RWPE2 (cell line): ENCODE results near the gene SH2D3A.

Experiments used
- ATAC-seq: fragments of 200-7000 bp; cut with Tn5 transposase; 3 replicates; pipeline ENCODE4 v1.9.1; 2021; ENCODE audit warnings: low read depth
- DNase-seq: peaks from one replicate; pipeline ENCODE4 v3.0.0-alpha.2; 2020; ENCODE audit warnings: low spot score
- H3K27ac ChIP-seq: fragments of 450-650 bp; 2 replicates; pipeline ENCODE4 v1.5.1; 2017; ENCODE audit warnings: mild to moderate bottlenecking; ENCODE audit not compliant: poor library complexity, severe bottlenecking
- H3K27me3 ChIP-seq: fragments of 250-450 bp; sonication (Bioruptor Pico); 2 replicates; pipeline ENCODE4 v1.5.1; 2021; ENCODE audit warnings: mild to moderate bottlenecking, moderate library complexity; ENCODE audit not compliant: insufficient read depth, poor library complexity, severe bottlenecking
- H3K36me3 ChIP-seq: fragments of 250-450 bp; sonication (Bioruptor Pico); 2 replicates; pipeline ENCODE4 v1.5.1; 2020; ENCODE audit warnings: low read depth, mild to moderate bottlenecking, moderate library complexity
- H3K4me1 ChIP-seq: fragments of 250-450 bp; sonication (Bioruptor Pico); 2 replicates; pipeline ENCODE4 v1.5.1; 2021; ENCODE audit warnings: mild to moderate bottlenecking, moderate library complexity; ENCODE audit not compliant: insufficient read depth, poor library complexity, severe bottlenecking
- H3K4me3 ChIP-seq: fragments of 250-450 bp; sonication (Bioruptor Pico); 2 replicates; pipeline ENCODE4 v1.5.1; 2021; ENCODE audit warnings: mild to moderate bottlenecking, moderate library complexity; ENCODE audit not compliant: severe bottlenecking
- H3K9me3 ChIP-seq: fragments of 250-450 bp; sonication (Bioruptor Pico); 2 replicates; pipeline ENCODE4 v1.5.1; 2021; ENCODE audit warnings: mild to moderate bottlenecking, moderate library complexity; ENCODE audit not compliant: severe bottlenecking
- CTCF ChIP-seq: fragments of 450-650 bp; IDR thresholded peaks from one replicate; pipeline ENCODE4 v1.5.1; 2017; ENCODE audit warnings: mild to moderate bottlenecking, moderate library complexity; ENCODE audit not compliant: poor library complexity, severe bottlenecking

The SH2D3A gene

DNA sequence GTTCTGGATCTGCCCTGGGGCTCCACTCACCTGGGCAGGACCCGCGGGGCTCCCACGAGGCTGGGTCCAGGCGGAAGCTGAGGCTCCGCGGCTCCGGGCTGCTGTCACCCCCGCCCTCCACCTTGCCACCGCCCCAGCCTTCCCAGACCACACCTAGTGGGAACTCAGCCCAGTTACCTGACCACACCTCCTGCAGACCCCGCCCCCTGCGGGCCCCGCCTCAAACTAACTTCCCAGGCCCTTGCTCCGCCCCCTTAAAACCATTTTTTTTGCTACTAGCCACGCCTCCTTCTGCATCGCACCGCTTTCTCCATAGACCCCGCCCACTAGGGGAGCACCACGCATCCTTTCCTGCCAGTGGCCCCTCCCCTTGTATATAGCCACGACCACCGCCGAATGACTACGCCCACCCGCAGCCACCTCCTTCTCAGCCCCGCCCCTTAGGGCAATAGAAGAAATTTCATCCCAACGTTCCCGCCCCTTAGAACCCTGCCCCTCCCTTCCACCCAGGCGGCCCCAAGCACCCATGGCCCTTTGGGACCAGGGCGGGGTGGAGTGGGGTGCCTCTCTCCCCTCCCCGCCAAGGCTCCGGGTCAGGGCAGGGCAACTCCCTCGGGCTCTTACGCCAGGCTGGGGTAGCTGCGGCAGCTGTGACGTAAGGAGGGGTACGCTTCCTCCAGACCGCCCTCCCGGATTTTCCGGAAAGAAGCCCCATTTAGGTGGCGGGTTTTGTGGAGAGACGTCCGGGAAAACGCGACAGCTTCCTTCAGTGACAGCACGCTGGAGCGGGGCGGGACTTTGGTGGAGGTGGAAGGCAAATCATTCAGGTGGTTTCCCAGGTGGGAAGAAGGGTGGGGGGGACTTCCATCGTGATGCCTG lies at the start of gene SH2D3A:
TSS of gene SH2D3A (minus strand) at position 79 of the 879 bp plus-strand sequence. CDS start 3,687 bp downstream, outside the sequence.
- peaks cover 33% of the 10 kb centered on the region for H3K36me3 ChIP-seq
- H3K4me1 ChIP-seq, result peaks cover 7% of the 10 kb centered on the region
- DNase-seq (peak; percentile 94), ATAC-seq (peak; percentile 76)
- no peaks in the 10 kb centered on the region for H3K9me3 ChIP-seq
- no peak for TF ChIP-seq CTCF
- H3K27me3 ChIP-seq, result no peaks in the 10 kb centered on the region
- H3K27ac ChIP-seq, result peak within 1 kb of the TSS; percentile 97
- H3K4me3 ChIP-seq, result peak within 1 kb of the TSS; percentile 61

- no peaks in the 10 kb centered on the region for H3K36me3 ChIP-seq
- no peak for TF ChIP-seq CTCF
- no peaks in the 10 kb centered on the region for H3K4me1 ChIP-seq
- no peak for DNase-seq
- no peaks in the 10 kb centered on the region for H3K27me3 ChIP-seq
- no peak for ATAC-seq
- H3K4me3 ChIP-seq, result no peak overlapping the region
- no peak overlapping the region for H3K27ac ChIP-seq
- no peaks in the 10 kb centered on the region for H3K9me3 ChIP-seq
These were observed 46.4 kb upstream of the SH2D3A start for GRCh38 chr19:6813659-6814058.

DNA sequence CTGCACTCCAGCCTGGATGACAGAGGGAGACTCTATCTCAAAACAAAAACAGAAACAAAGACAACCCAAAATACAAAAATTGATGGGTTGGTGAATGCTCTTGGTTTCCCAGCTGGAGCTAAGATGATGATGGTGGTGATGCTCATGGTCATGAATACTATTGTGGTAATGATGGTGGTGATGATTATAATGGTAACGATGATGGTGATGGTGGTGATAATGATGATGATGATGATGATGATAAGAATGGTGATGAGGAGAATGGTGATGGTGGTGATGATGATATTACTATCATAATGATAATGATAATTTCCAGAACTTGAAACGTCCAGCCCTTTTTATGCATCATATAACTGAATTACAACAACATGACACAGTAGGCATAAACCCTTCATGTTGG lies 45.4 kb upstream of the SH2D3A start:
- no peaks in the 10 kb centered on the region for H3K36me3 ChIP-seq
- no peaks in the 10 kb centered on the region for H3K4me1 ChIP-seq
- H3K9me3 ChIP-seq, result no peaks in the 10 kb centered on the region

GRCh38 chr19:6811906-6812305 lies 44.7 kb upstream of the SH2D3A start:
- no peaks in the 10 kb centered on the region for H3K36me3 ChIP-seq
- no peak for TF ChIP-seq CTCF
- no peaks in the 10 kb centered on the region for H3K4me1 ChIP-seq
- no peak overlapping the region for H3K4me3 ChIP-seq
- H3K27ac ChIP-seq, result no peak overlapping the region
- DNase-seq (no peak), ATAC-seq (peak; percentile 73)
- no peaks in the 10 kb centered on the region for H3K9me3 ChIP-seq
- H3K27me3 ChIP-seq, result no peaks in the 10 kb centered on the region

More for the DNA sequence above, 45.4 kb upstream of the SH2D3A start:
- TF ChIP-seq CTCF, result no peak
- ATAC-seq (no peak), DNase-seq (no peak)
- Histone ChIP-seq H3K4me3 (no peak overlapping the region), H3K27me3 (no peaks in the 10 kb centered on the region), H3K27ac (no peak overlapping the region)

DNA sequence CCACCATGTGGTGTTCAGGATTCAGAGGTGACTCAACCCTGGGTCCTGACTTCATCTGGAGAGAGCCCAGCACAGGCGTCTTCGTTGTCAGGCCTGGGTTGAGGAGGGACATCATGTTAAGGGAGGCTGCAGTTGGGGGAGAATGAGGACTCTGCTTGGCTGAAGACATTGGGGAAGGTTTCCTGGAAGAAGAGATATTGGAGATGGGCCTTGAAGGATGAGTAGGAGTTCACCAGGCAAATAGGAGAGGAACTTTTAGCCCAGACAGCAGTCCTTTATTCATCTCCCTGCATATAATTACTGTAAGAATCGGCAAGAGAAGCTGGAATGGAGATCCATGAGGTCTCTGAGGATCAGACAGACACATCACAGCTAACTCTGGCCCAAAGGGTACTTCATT lies 44.1 kb upstream of the SH2D3A start:
- Histone ChIP-seq H3K4me3 (no peak overlapping the region), H3K27ac (no peak overlapping the region), H3K4me1 (no peaks in the 10 kb centered on the region), H3K9me3 (no peaks in the 10 kb centered on the region), H3K36me3 (no peaks in the 10 kb centered on the region), H3K27me3 (no peaks in the 10 kb centered on the region)
- DNase-seq, result no peak
- ATAC-seq, result no peak
- TF ChIP-seq CTCF, result no peak
